Mesenchymal stem cell (in vitro differentiated cells and primary cell): ENCODE data around the gene CFAP54.

Experiments
- DNase-seq: peaks from one replicate; pipeline ENCODE4 v3.0.0-alpha.2; 2013
- H2AFZ ChIP-seq: one replicate; pipeline ENCODE4 v1.6.1; 2013; ENCODE audit warnings: low read depth, mild to moderate bottlenecking, control low read depth, inconsistent platforms, low read length, moderate library complexity
- H2AK5ac ChIP-seq: 2 replicates; pipeline ENCODE4 v1.6.1; 2013; ENCODE audit warnings: low read length, moderate library complexity, mild to moderate bottlenecking, inconsistent platforms; ENCODE audit not compliant: severe bottlenecking
- H2BK120ac ChIP-seq: one replicate; pipeline ENCODE4 v1.6.1; 2013; ENCODE audit warnings: low read depth, mild to moderate bottlenecking, inconsistent platforms, low read length, moderate library complexity
- H2BK12ac ChIP-seq, 2 experiments: one replicate each; pipeline ENCODE4 v1.6.1; 2013; ENCODE audit warnings: inconsistent platforms in 2 of 2, low read length in 2 of 2, mild to moderate bottlenecking in 2 of 2, moderate library complexity in 2 of 2, control low read depth in 1 of 2
- H2BK15ac ChIP-seq: one replicate; pipeline ENCODE4 v1.6.1; 2013; ENCODE audit warnings: mild to moderate bottlenecking, low read depth, inconsistent platforms; ENCODE audit not compliant: poor library complexity, severe bottlenecking
- H2BK5ac ChIP-seq: 2 replicates; pipeline ENCODE4 v1.6.1; 2013; ENCODE audit warnings: low read depth, mild to moderate bottlenecking, low read length, control low read depth, inconsistent platforms; ENCODE audit not compliant: poor library complexity, severe bottlenecking
- H3K14ac ChIP-seq, 2 experiments: one replicate each; pipeline ENCODE4 v1.6.1; 2013; ENCODE audit warnings: inconsistent platforms in 2 of 2, low read length in 2 of 2, control low read depth in 1 of 2, mild to moderate bottlenecking in 1 of 2, moderate library complexity in 1 of 2
- H3K18ac ChIP-seq, 2 experiments: one replicate each; pipeline ENCODE4 v1.6.1; 2013; ENCODE audit warnings: inconsistent platforms in 2 of 2, low read length in 2 of 2, control low read depth in 1 of 2, low read depth in 1 of 2, mild to moderate bottlenecking in 1 of 2
- H3K23ac ChIP-seq, 2 experiments: one replicate each; pipeline ENCODE4 v1.6.1; 2013; ENCODE audit warnings: inconsistent platforms in 2 of 2, low read length in 2 of 2, mild to moderate bottlenecking in 2 of 2, moderate library complexity in 2 of 2, control low read depth in 1 of 2
- H3K27ac ChIP-seq: 2 replicates; pipeline ENCODE4 v1.5.1; 2013; ENCODE audit warnings: mild to moderate bottlenecking, moderate library complexity, low read length, control low read depth, inconsistent platforms; ENCODE audit not compliant: poor library complexity, severe bottlenecking
- H3K27me3 ChIP-seq, 2 experiments: 2 replicates each; pipeline versions ENCODE4 v1.6.1 to v1.7.0; 2013; ENCODE audit warnings: low read length in 2 of 2, mild to moderate bottlenecking in 2 of 2, moderate library complexity in 2 of 2, control low read depth in 1 of 2, inconsistent platforms in 1 of 2; ENCODE audit not compliant: control insufficient read depth in 1 of 2, insufficient read depth in 1 of 2
- H3K36me3 ChIP-seq, 2 experiments: 2 replicates each; pipeline versions ENCODE4 v1.6.1 to v1.7.0; 2013; ENCODE audit warnings: low read length in 2 of 2, control low read depth in 1 of 2, inconsistent platforms in 1 of 2, low read depth in 1 of 2, mild to moderate bottlenecking in 1 of 2; ENCODE audit not compliant: insufficient read depth in 2 of 2, control insufficient read depth in 1 of 2
- H3K4ac ChIP-seq, 2 experiments: one replicate each; pipeline ENCODE4 v1.6.1; 2013; ENCODE audit warnings: inconsistent platforms in 2 of 2, low read length in 2 of 2, mild to moderate bottlenecking in 2 of 2, moderate library complexity in 2 of 2, control low read depth in 1 of 2, low read depth in 1 of 2
- H3K4me1 ChIP-seq: 2 replicates; pipeline ENCODE4 v1.6.1; 2013; ENCODE audit warnings: low read depth, low read length, control low read depth; ENCODE audit not compliant: control insufficient read depth, insufficient read depth
- H3K4me2 ChIP-seq: 2 replicates; pipeline ENCODE4 v1.6.1; 2013; ENCODE audit warnings: low read length, mild to moderate bottlenecking, inconsistent platforms; ENCODE audit not compliant: poor library complexity, severe bottlenecking
- H3K4me3 ChIP-seq, 2 experiments: 2 replicates each; pipeline versions ENCODE4 v1.5.1 to v1.7.0; 2013; ENCODE audit warnings: low read length in 2 of 2, mild to moderate bottlenecking in 2 of 2, control low read depth in 1 of 2, low read depth in 1 of 2; ENCODE audit not compliant: insufficient read depth in 1 of 2
- H3K79me1 ChIP-seq: replicated peaks from 2 replicates; pipeline ENCODE4 v1.6.1; 2013; ENCODE audit warnings: mild to moderate bottlenecking, control low read depth, low read length, inconsistent platforms; ENCODE audit not compliant: poor library complexity, severe bottlenecking
- H3K9ac ChIP-seq: 2 replicates; pipeline ENCODE4 v1.7.0; 2013; ENCODE audit warnings: mild to moderate bottlenecking, low read length, moderate library complexity
- H3K9me3 ChIP-seq: 2 replicates; pipeline ENCODE4 v1.7.0; 2013; ENCODE audit warnings: mild to moderate bottlenecking, low read length; ENCODE audit not compliant: control insufficient read depth
- H4K8ac ChIP-seq: one replicate; pipeline ENCODE4 v1.6.1; 2013; ENCODE audit warnings: inconsistent platforms, mild to moderate bottlenecking, low read length, moderate library complexity
- H4K91ac ChIP-seq: one replicate; pipeline ENCODE4 v1.6.1; 2013; ENCODE audit warnings: mild to moderate bottlenecking, low read length, inconsistent platforms
- WGBS: methylation state at CpG from one replicate; pipeline ENCODE4 v1.1.7; 2013; ENCODE audit warnings: mixed read lengths; 5-methylcytosine and 5-hydroxymethylcytosine counted together

The CFAP54 gene

DNA sequence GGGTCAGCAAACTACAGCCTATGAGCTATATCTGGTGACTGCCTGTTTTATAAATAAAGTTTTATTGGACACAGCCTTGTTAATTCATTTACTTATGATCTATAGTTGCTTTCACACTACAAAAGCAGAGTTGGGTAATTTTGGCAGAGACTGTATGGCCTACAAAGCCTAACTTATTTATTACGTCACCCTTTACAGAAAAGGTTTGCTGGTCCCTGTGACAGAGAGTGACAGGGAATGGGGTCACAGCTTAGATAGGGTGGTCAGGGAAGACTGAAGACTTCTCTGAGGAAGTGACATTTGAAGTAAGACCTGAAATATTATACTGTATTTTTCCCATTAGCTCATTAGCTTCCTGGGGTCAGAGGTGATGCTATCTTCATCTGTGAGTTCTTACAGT, 342.0 kb downstream of the CFAP54 start:
- WGBS = 100% methylated on average over 1 of the region's 1 CpG

DNA sequence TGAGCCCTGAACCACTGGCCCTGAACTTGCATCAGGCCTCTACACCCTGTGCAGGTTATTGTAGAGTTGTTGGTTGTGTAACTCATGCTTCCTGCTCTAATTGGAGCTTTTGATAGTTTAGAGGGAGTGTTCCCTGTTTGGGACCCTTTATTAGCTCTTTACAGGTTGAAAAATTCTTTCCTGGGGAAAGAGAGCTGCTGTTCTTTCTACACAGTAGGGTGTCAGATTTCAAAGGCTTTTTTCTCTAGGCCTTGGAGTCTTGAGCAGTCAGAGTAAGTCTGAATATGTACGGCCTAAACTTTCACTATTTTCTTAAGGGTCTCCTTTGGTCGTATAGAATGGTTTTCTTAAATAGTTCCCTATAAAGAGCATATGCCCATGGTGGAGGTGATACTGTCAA, 356.9 kb downstream of the CFAP54 start:
- H3K23ac ChIP-seq = no peak overlapping the region
- H2AFZ ChIP-seq = no peak overlapping the region
- no peak overlapping the region for H4K8ac ChIP-seq
- no CpG with 5 or more reads among the region's 2 CpGs for WGBS
- no peak overlapping the region for H4K91ac ChIP-seq
- H3K4me3 ChIP-seq = no peak overlapping the region
- H3K4ac ChIP-seq = no peak overlapping the region
- DNase-seq = no peak
- H3K14ac ChIP-seq = no peak overlapping the region
- no peak overlapping the region for H3K18ac ChIP-seq
- H3K79me1 ChIP-seq = no peaks in the 10 kb centered on the region
- H2BK5ac ChIP-seq = no peak overlapping the region
- H2AK5ac ChIP-seq = no peak overlapping the region
- no peak overlapping the region for H2BK12ac ChIP-seq
- H2BK120ac ChIP-seq = no peak overlapping the region
- H3K9me3 ChIP-seq = no peaks in the 10 kb centered on the region
- H2BK15ac ChIP-seq = no peak overlapping the region
- no peak overlapping the region for H3K4me2 ChIP-seq
- no peaks in the 10 kb centered on the region for H3K36me3 ChIP-seq
- no peaks in the 10 kb centered on the region for H3K27me3 ChIP-seq
- H3K27ac ChIP-seq = no peak overlapping the region
- no peak overlapping the region for H3K9ac ChIP-seq
- no peaks in the 10 kb centered on the region for H3K4me1 ChIP-seq

More for the DNA sequence above, 342.0 kb downstream of the CFAP54 start:
- DNase-seq = peak; percentile 12
- no peak overlapping the region for H4K91ac ChIP-seq
- H3K4me3 ChIP-seq = no peak overlapping the region
- no peak overlapping the region for H4K8ac ChIP-seq
- no peak overlapping the region for H2BK12ac ChIP-seq
- H3K4me2 ChIP-seq = no peak overlapping the region
- H3K18ac ChIP-seq = no peak overlapping the region
- H3K4me1 ChIP-seq = no peaks in the 10 kb centered on the region
- no peaks in the 10 kb centered on the region for H3K9me3 ChIP-seq
- no peaks in the 10 kb centered on the region for H3K27me3 ChIP-seq
- H3K14ac ChIP-seq = no peak overlapping the region
- no peaks in the 10 kb centered on the region for H3K79me1 ChIP-seq
- H2BK5ac ChIP-seq = no peak overlapping the region
- H2AFZ ChIP-seq = no peak overlapping the region
- no peak overlapping the region for H3K9ac ChIP-seq
- H2BK120ac ChIP-seq = no peak overlapping the region
- peaks cover 0 to 3% of the 10 kb centered on the region in 2 experiments for H3K36me3 ChIP-seq
- H2BK15ac ChIP-seq = no peak overlapping the region
- no peak overlapping the region for H2AK5ac ChIP-seq
- H3K27ac ChIP-seq = no peak overlapping the region
- H3K23ac ChIP-seq = no peak overlapping the region
- H3K4ac ChIP-seq = no peak overlapping the region

DNA sequence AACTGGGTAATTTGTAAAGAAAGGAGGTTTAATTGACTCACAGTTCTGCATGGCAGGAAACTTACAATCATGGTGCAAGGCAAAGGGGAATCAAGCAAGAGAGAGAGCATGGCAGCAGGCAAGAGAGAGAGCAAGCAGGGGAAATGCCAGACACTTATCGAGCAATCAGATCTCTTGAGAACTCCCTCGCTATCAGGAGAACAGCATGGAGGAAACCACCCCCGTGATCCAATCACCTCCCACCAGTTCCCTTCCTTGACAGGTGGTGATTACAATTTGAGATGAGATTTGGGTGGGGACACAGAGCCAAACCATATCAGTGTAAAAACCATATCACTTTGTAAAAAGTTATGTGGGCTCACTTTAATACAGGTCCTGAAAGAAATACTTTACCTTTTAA, 361.3 kb downstream of the CFAP54 start:
- Histone ChIP-seq H3K18ac (no peak overlapping the region), H4K91ac (no peak overlapping the region), H3K4me3 (no peak overlapping the region), H3K27me3 (no peaks in the 10 kb centered on the region), H3K4ac (no peak overlapping the region), H3K9me3 (no peaks in the 10 kb centered on the region), H3K79me1 (no peaks in the 10 kb centered on the region), H3K4me1 (no peaks in the 10 kb centered on the region), H3K14ac (no peak overlapping the region), H2BK12ac (no peak overlapping the region), H2BK5ac (no peak overlapping the region), H3K27ac (no peak overlapping the region), H3K36me3 (no peaks in the 10 kb centered on the region), H3K4me2 (no peak overlapping the region), H2BK15ac (no peak overlapping the region), H2BK120ac (no peak overlapping the region), H3K23ac (no peak overlapping the region), H2AFZ (no peak overlapping the region), H4K8ac (no peak overlapping the region), H3K9ac (no peak overlapping the region), H2AK5ac (no peak overlapping the region)
- DNase-seq = no peak
- no CpG with 5 or more reads among the region's 3 CpGs for WGBS

- H3K36me3 ChIP-seq = no peaks in the 10 kb centered on the region
- H2AK5ac ChIP-seq = no peak overlapping the region
- H2BK120ac ChIP-seq = no peak overlapping the region
- H3K14ac ChIP-seq = no peak overlapping the region
- no peak overlapping the region for H3K27ac ChIP-seq
- no peak overlapping the region for H2BK12ac ChIP-seq
- no peak overlapping the region for H3K23ac ChIP-seq
- H3K9me3 ChIP-seq = no peaks in the 10 kb centered on the region
- H2BK5ac ChIP-seq = no peak overlapping the region
- H4K91ac ChIP-seq = no peak overlapping the region
- no peak overlapping the region for H3K9ac ChIP-seq
- no peak overlapping the region for H3K4me3 ChIP-seq
- H2AFZ ChIP-seq = no peak overlapping the region
- no peak for DNase-seq
- H3K4me2 ChIP-seq = no peak overlapping the region
- no peak overlapping the region for H3K4ac ChIP-seq
- no peaks in the 10 kb centered on the region for H3K27me3 ChIP-seq
- no peak overlapping the region for H3K18ac ChIP-seq
- no peaks in the 10 kb centered on the region for H3K4me1 ChIP-seq
- no peaks in the 10 kb centered on the region for H3K79me1 ChIP-seq
- WGBS = 79% methylated on average over 1 of the region's 1 CpG
- no peak overlapping the region for H4K8ac ChIP-seq
- H2BK15ac ChIP-seq = no peak overlapping the region
Observed at GRCh38 chr12:96858162-96858561, 368.8 kb downstream of the CFAP54 start.
